Upper lobe of left lung (tissue), 6 donors: ENCODE measurements around the gene ZNF618. TPM values are rescaled to one million over a fixed set of nuclear protein-coding genes. Genes with fewer than 3 reads are reported as not detected.

Experiments used
- ATAC-seq, 2 donors: fragments of 200-7000 bp; cut with Tn5 transposase; one replicate each; pipeline ENCODE4 v1.9.1; 2022; ENCODE audit warnings: mild to moderate bottlenecking in 2 of 2, moderate library complexity in 2 of 2; ENCODE audit not compliant: low FRiP score in 2 of 2
- DNase-seq, 2 donors: peaks; one replicate each; pipeline ENCODE4 v3.0.0-alpha.2; 2019 to 2020
- H3K27ac ChIP-seq, 4 donors: fragments of 200-600 bp; sonication (generic); one replicate each; pipeline ENCODE4 v1.5.1; 2016 to 2019
- H3K27me3 ChIP-seq, 4 donors: fragments of 200-600 bp; sonication (generic); one replicate each; pipeline ENCODE4 v1.5.1; 2017 to 2019
- H3K36me3 ChIP-seq, 4 donors: fragments of 200-600 bp; sonication (generic); one replicate each; pipeline ENCODE4 v1.5.1; 2016 to 2019
- H3K4me1 ChIP-seq, 4 donors: fragments of 200-600 bp; sonication (generic); one replicate each; pipeline ENCODE4 v1.5.1; 2018 to 2019
- H3K4me3 ChIP-seq, 4 donors: fragments of 200-600 bp; sonication (generic); one replicate each; pipeline ENCODE4 v1.5.1; 2017 to 2019; ENCODE audit warnings: mild to moderate bottlenecking in 2 of 4, moderate library complexity in 1 of 4
- H3K9me3 ChIP-seq, 4 donors: fragments of 200-600 bp; sonication (generic); one replicate each; pipeline ENCODE4 v1.5.1; 2018 to 2019
- CTCF ChIP-seq, 6 experiments: fragments of 450-650 bp in 4 of 6; fragments of 200-600 bp in 2 of 6; sonication (generic) in 2 of 6; IDR thresholded peaks; one replicate each; pipeline ENCODE4 v1.5.1; 2016 to 2019; ENCODE audit warnings: antibody characterized with exemption in 6 of 6
- EP300 ChIP-seq, 4 donors: sonication (generic); formaldehyde crosslinking; IDR thresholded peaks; one replicate each; pipeline ENCODE4 v1.5.1; 2017; ENCODE audit warnings: antibody characterized with exemption in 4 of 4, control low read depth in 2 of 4
- POLR2A ChIP-seq, 4 donors: fragments of 450-650 bp; IDR thresholded peaks; one replicate each; pipeline ENCODE4 v1.5.1; 2016 to 2017; ENCODE audit warnings: antibody characterized with exemption in 4 of 4, mild to moderate bottlenecking in 2 of 4
- POLR2AphosphoS5 ChIP-seq, 2 donors: sonication (generic); formaldehyde crosslinking; IDR thresholded peaks; one replicate each; pipeline ENCODE4 v1.5.1; 2017; ENCODE audit warnings: antibody characterized with exemption in 2 of 2
- WGBS, 2 donors: methylation state at CpG; one replicate each; pipeline ENCODE4 v1.1.5; 2017 to 2018; 5-methylcytosine and 5-hydroxymethylcytosine counted together
- total RNA-seq, 6 donors: library from RNA; depleted of rRNA in 4 of 6; stranded (reverse); fragments of >200 nt in 4 of 6; gene quantifications; one replicate each; pipeline versions ENCODE4 v1.1.0 to v1.2.1, GENCODE V29; 2016 to 2021
- donor health status: DM: no; HTN: no; CAD: no; lungs with moderate emphysema.
- donor health status: DM: no; HTN: yes; CAD: no; lungs with severe emphysema.

The ZNF618 gene
- total RNA-seq, 6 donors from 2014 or later, result 3.2 to 11.6 (median 9.1) TPM

DNA sequence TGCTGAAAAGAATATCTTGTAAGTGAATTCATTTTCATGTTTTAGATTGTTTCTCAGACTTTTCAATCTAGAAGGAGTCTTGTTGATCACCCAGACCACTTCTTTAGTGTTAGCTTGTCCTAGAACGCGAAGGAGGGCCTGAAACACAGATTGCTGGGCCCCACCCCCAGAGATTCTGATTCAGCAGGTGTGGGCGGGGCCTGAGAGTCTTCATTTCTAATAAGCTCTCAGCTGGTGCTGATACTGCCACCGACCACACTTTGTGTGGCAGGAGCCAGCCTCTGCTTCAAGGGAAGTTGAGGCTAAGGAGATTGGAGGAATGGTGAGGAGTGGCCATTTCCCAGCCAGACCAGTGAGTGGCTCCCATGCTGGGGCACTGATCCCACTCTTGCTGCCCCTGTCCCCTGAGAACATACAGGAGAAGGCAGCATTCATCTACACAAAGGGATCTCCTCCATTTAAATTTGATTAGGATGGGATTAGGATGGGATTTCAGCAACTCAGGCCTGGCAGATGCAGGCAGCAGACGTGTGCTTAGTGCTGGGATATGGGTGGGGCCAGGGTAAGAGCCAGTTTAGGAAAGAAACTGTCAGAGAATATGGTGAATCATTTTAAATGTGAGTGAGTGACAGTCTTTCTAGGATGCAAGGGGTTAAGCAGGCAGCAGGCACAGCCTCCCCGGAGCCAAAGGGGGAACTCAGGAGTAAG lies 35.9 kb downstream of the ZNF618 start:
- DNase-seq (no peak), ATAC-seq (no peak)
- WGBS, 2 donors, result 81 to 84% methylated on average over 6 of the region's 6 CpGs
- H3K4me3 ChIP-seq, result no peak overlapping the region
- no peaks in the 10 kb centered on the region for H3K36me3 ChIP-seq
- H3K9me3 ChIP-seq, result no peaks in the 10 kb centered on the region
- H3K27me3 ChIP-seq, result no peaks in the 10 kb centered on the region
- H3K27ac ChIP-seq, result no peak overlapping the region
- H3K4me1 ChIP-seq, result peaks cover 4 to 18% (median 10%) of the 10 kb centered on the region in 4 donors
- TF ChIP-seq EP300 (IDR thresholded peaks at IDR 0.05) (no peak), POLR2A (IDR thresholded peaks at IDR 0.05) (no peak), POLR2AphosphoS5 (IDR thresholded peaks at IDR 0.05) (no peak), CTCF (IDR thresholded peaks at IDR 0.05) (no peak)

DNA sequence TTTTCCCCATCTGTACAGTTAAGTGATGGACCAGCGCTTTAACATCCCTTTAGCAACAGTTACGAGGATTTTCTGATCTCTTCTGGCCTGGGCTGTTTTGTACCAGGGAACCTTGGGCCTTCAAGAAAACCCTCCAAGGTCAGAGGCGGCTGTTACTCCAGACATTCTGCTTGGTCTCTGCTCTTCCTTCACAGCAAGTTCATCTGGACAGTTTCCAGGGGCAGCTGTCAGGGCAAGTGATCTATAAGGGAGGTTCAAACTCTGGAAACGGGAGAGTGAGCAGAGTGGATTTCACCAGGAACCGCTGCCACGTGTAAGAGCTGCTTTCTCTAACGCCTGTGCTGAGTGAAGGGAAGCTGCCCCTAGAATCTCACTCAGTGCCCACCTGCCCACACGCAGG lies 36.7 kb downstream of the ZNF618 start:
- WGBS, 2 donors, result 56 to 85% methylated on average over 5 to 8 of the region's 8 CpGs
- H3K36me3 ChIP-seq, result no peaks in the 10 kb centered on the region
- TF ChIP-seq POLR2AphosphoS5 (IDR thresholded peaks at IDR 0.05), result no peak
- TF ChIP-seq EP300 (IDR thresholded peaks at IDR 0.05), result no peak
- no peak for TF ChIP-seq POLR2A (IDR thresholded peaks at IDR 0.05)
- TF ChIP-seq CTCF (IDR thresholded peaks at IDR 0.05), result no peak
- no peak overlapping the region for H3K4me3 ChIP-seq
- H3K27ac ChIP-seq, result no peak overlapping the region
- H3K9me3 ChIP-seq, result no peaks in the 10 kb centered on the region
- ATAC-seq, result no peak
- H3K4me1 ChIP-seq, result peaks cover 4 to 12% (median 10%) of the 10 kb centered on the region in 4 donors
- no peak for DNase-seq
- no peaks in the 10 kb centered on the region for H3K27me3 ChIP-seq

GRCh38 chr9:113913426-113914195 lies 37.5 kb downstream of the ZNF618 start:
- no peak for ATAC-seq
- no peak overlapping the region for H3K27ac ChIP-seq
- DNase-seq, result no peak

GRCh38 chr9:113914517-113914916 lies 38.4 kb downstream of the ZNF618 start:
- H3K36me3 ChIP-seq, result no peaks in the 10 kb centered on the region
- H3K27me3 ChIP-seq, result no peaks in the 10 kb centered on the region
- no peak for DNase-seq
- TF ChIP-seq POLR2AphosphoS5 (IDR thresholded peaks at IDR 0.05), result no peak
- TF ChIP-seq CTCF (IDR thresholded peaks at IDR 0.05), result no peak
- TF ChIP-seq POLR2A (IDR thresholded peaks at IDR 0.05), result no peak
- TF ChIP-seq EP300 (IDR thresholded peaks at IDR 0.05), result no peak
- no peak overlapping the region for H3K4me3 ChIP-seq
- H3K4me1 ChIP-seq, result peaks cover 4 to 12% (median 10%) of the 10 kb centered on the region in 4 donors
- WGBS, 2 donors, result 69 to 77% methylated on average over 2 of the region's 2 CpGs
- no peak for ATAC-seq
- no peak overlapping the region for H3K27ac ChIP-seq
- H3K9me3 ChIP-seq, result no peaks in the 10 kb centered on the region

More at GRCh38 chr9:113913426-113914195, 37.5 kb downstream of the ZNF618 start:
- H3K4me1 ChIP-seq, result peaks cover 4 to 12% (median 10%) of the 10 kb centered on the region in 4 donors
- WGBS, 2 donors, result 83 to 90% methylated on average over 5 of the region's 5 CpGs
- H3K36me3 ChIP-seq, result no peaks in the 10 kb centered on the region
- H3K27me3 ChIP-seq, result no peaks in the 10 kb centered on the region
- TF ChIP-seq CTCF (IDR thresholded peaks at IDR 0.05) (no peak), EP300 (IDR thresholded peaks at IDR 0.05) (no peak), POLR2AphosphoS5 (IDR thresholded peaks at IDR 0.05) (no peak), POLR2A (IDR thresholded peaks at IDR 0.05) (no peak)
- H3K9me3 ChIP-seq, result no peaks in the 10 kb centered on the region
- no peak overlapping the region for H3K4me3 ChIP-seq
